Keratinocyte (primary cell): ENCODE data around the gene MUC2. TPM values are rescaled to one million over a fixed set of nuclear protein-coding genes. Genes with fewer than 3 reads are reported as not detected.

Experiments
- DNase-seq: peaks from one replicate; pipeline ENCODE4 v3.0.0-alpha.2; 2011; ENCODE audit warnings: low read depth, missing footprints, low spot score
- FAIRE-seq: peaks from 2 replicates; lab custom pipeline; 2011; peaks lifted over from hg19 to GRCh38; lab: Jason Lieb, UNC
- H2AFZ ChIP-seq: 2 replicates; pipeline ENCODE4 v1.6.0; 2012; ENCODE audit warnings: low read length, control low read depth, inconsistent platforms; ENCODE audit not compliant: control insufficient read depth
- H3K27ac ChIP-seq: 2 replicates; pipeline ENCODE4 v1.5.1; 2011; ENCODE audit warnings: low read length; ENCODE audit not compliant: control insufficient read depth, insufficient read depth
- H3K27me3 ChIP-seq: 3 replicates; pipeline ENCODE4 v1.6.0; 2011; ENCODE audit warnings: low read length; ENCODE audit not compliant: control insufficient read depth, insufficient read depth; ENCODE audit errors: extremely low read depth
- H3K36me3 ChIP-seq, 2 experiments: 2 replicates in 1 of 2; 3 replicates in 1 of 2; pipeline ENCODE4 v1.5.1; 2011; ENCODE audit warnings: low read length in 2 of 2, mild to moderate bottlenecking in 1 of 2; ENCODE audit not compliant: control insufficient read depth in 2 of 2, insufficient read depth in 2 of 2; ENCODE audit errors: extremely low read depth in 1 of 2
- H3K4me1 ChIP-seq: 3 replicates; pipeline ENCODE4 v1.5.1; 2011; ENCODE audit warnings: low read length; ENCODE audit not compliant: control insufficient read depth, insufficient read depth; ENCODE audit errors: extremely low read depth
- H3K4me2 ChIP-seq: 3 replicates; pipeline ENCODE4 v1.6.0; 2011; ENCODE audit warnings: low read depth, low read length; ENCODE audit not compliant: control insufficient read depth, insufficient read depth; ENCODE audit errors: extremely low read depth
- H3K4me3 ChIP-seq, 3 experiments: fragments of 200-600 bp in 1 of 3; sonication (generic) in 1 of 3; 2 replicates in 2 of 3; 3 replicates in 1 of 3; pipeline ENCODE4 v1.5.1; 2011 to 2016; ENCODE audit warnings: low read length in 3 of 3, mild to moderate bottlenecking in 3 of 3, control low read depth in 2 of 3, inconsistent platforms in 1 of 3, low read depth in 1 of 3, mixed read lengths in 1 of 3, mixed run types in 1 of 3, moderate library complexity in 1 of 3; ENCODE audit not compliant: control insufficient read depth in 2 of 3, insufficient read depth in 2 of 3; ENCODE audit errors: extremely low read depth in 1 of 3
- H3K79me2 ChIP-seq: 2 replicates; pipeline ENCODE4 v1.6.0; 2012; ENCODE audit warnings: low read length; ENCODE audit not compliant: control insufficient read depth, insufficient read depth
- H3K9ac ChIP-seq: 3 replicates; pipeline ENCODE4 v1.6.0; 2011; ENCODE audit warnings: low read length; ENCODE audit not compliant: control insufficient read depth, insufficient read depth; ENCODE audit errors: extremely low read depth
- H3K9me1 ChIP-seq: 3 replicates; pipeline ENCODE4 v1.6.0; 2011; ENCODE audit warnings: low read length; ENCODE audit not compliant: control insufficient read depth, insufficient read depth; ENCODE audit errors: extremely low read depth
- H3K9me3 ChIP-seq: 2 replicates; pipeline ENCODE4 v1.5.1; 2012; ENCODE audit warnings: low read depth, low read length; ENCODE audit not compliant: control insufficient read depth
- H4K20me1 ChIP-seq: 3 replicates; pipeline ENCODE4 v1.6.0; 2011; ENCODE audit warnings: low read length; ENCODE audit not compliant: control insufficient read depth, insufficient read depth; ENCODE audit errors: extremely low read depth
- CTCF ChIP-seq, 3 experiments: IDR thresholded peaks in 1 of 3; conservative IDR thresholded peaks in 1 of 3; optimal IDR thresholded peaks in 1 of 3; 2 replicates in 2 of 3; 3 replicates in 1 of 3; pipeline versions ENCODE3 to v1.5.1; 2011; ENCODE audit warnings: low read length in 3 of 3, mild to moderate bottlenecking in 3 of 3, moderate library complexity in 2 of 3, control low read depth in 1 of 3, inconsistent platforms in 1 of 3; ENCODE audit not compliant: insufficient read depth in 2 of 3; ENCODE audit errors: extremely low read depth in 1 of 3
- EZH2 ChIP-seq: IDR thresholded peaks from one replicate; pipeline ENCODE4 v1.6.1; 2012; ENCODE audit warnings: inconsistent platforms, mild to moderate bottlenecking, low read length, moderate library complexity
- dilution Hi-C: fragments of 300-500 bp; cut with MboI; formaldehyde crosslinking; loops from one replicate; pipeline ENCODE4 v1.7.0; 2020; ENCODE audit warnings: low sequenced_read_pairs; ENCODE audit not compliant: extremely low pct_ligation_motif_present
- polyA plus RNA-seq, 5 experiments: library from polyadenylated mRNA; depleted of rRNA in 3 of 5; stranded (reverse) in 3 of 5; stranded (forward) in 1 of 5; unstranded in 1 of 5; fragments of >200 nt; gene quantifications; 1 replicate in 1 of 5; 2 replicates in 3 of 5; 3 replicates in 1 of 5; pipeline versions ENCODE4 v1.2.1 to v1.2.3, GENCODE V29; 2011 to 2012; ENCODE audit warnings: missing spikeins in 2 of 5, low read depth in 1 of 5, low replicate concordance in 1 of 5

The MUC2 gene
- polyA plus RNA-seq, 1 donor (not counting 4 experiments of a cell fraction or from before 2014, with no cell fraction given), result not detected

GRCh38 chr11:1082346-1082727 lies 7.7 kb downstream of the MUC2 start:
- H3K4me3 ChIP-seq, result no peak overlapping the region
- H3K9ac ChIP-seq, result no peak overlapping the region
- no peaks in the 10 kb centered on the region for H3K4me1 ChIP-seq
- dilution Hi-C loops, result no loop called here
- DNase-seq (no peak), FAIRE-seq (no peak)
- no peak for TF ChIP-seq EZH2
- no peak for TF ChIP-seq CTCF (optimal IDR thresholded peaks at IDR 0.05 in 1 of 3, IDR thresholded peaks at IDR 0.05 in 1 of 3, conservative IDR thresholded peaks at IDR 0.05 in 1 of 3; ENCODE audit: extremely low read depth in 1 of 3, insufficient read depth in 2 of 3, low read length in 3 of 3)
- no peaks in the 10 kb centered on the region for H3K9me1 ChIP-seq
- H3K36me3 ChIP-seq, result no peaks in the 10 kb centered on the region
- no peak overlapping the region for H2AFZ ChIP-seq
- H3K27ac ChIP-seq, result no peak overlapping the region
- H4K20me1 ChIP-seq, result no peaks in the 10 kb centered on the region
- no peaks in the 10 kb centered on the region for H3K9me3 ChIP-seq
- no peak overlapping the region for H3K4me2 ChIP-seq
- H3K79me2 ChIP-seq, result no peaks in the 10 kb centered on the region
- H3K27me3 ChIP-seq, result no peaks in the 10 kb centered on the region

DNA sequence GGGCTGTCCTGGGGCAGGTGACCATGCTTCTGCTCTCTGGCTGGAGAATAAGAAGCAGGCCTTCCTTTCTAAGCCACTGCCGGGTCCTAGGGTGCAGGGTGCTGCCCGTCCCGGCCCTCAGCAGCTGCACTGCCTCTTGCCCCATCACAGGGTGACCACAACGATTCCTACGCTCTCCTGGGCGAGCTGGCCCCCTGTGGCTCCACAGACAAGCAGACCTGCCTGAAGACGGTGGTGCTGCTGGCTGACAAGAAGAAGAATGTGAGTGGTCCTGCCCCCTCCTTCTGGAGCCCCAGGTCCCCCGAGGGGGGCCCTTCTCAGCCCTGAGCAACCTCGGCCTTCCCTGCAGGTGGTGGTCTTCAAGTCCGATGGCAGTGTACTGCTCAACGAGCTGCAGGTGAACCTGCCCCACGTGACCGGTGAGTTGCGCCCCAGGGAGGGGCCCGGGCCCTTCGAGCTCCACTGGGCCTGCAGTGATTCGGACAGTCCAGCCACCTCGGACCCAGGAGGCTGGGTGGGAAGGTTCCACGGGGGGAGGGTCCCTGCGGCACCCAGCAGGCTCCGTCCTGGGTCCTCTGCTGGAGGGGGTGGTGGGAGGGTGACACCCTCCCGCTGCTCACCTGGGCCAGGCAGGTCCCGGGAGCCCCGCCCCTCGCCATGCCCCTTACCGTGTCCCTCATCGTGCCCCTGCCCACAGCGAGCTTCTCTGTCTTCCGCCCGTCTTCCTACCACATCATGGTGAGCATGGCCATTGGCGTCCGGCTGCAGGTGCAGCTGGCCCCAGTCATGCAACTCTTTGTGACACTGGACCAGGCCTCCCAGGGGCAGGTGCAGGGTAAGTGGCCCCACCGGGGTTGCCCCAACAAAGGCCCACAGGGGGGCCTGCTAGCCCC lies 8.3 kb downstream of the MUC2 start:
- Histone ChIP-seq H3K4me2 (no peak overlapping the region), H4K20me1 (no peaks in the 10 kb centered on the region), H3K9ac (no peak overlapping the region), H3K79me2 (no peaks in the 10 kb centered on the region), H2AFZ (no peak overlapping the region), H3K27ac (no peak overlapping the region), H3K9me1 (no peaks in the 10 kb centered on the region), H3K4me1 (no peaks in the 10 kb centered on the region), H3K36me3 (no peaks in the 10 kb centered on the region), H3K27me3 (no peaks in the 10 kb centered on the region), H3K9me3 (peaks cover 3% of the 10 kb centered on the region), H3K4me3 (no peak overlapping the region)
- DNase-seq (no peak), FAIRE-seq (no peak)
- dilution Hi-C loops, result no loop called here
- no peak for TF ChIP-seq EZH2
- no peak for TF ChIP-seq CTCF (optimal IDR thresholded peaks at IDR 0.05 in 1 of 3, IDR thresholded peaks at IDR 0.05 in 1 of 3, conservative IDR thresholded peaks at IDR 0.05 in 1 of 3; ENCODE audit: extremely low read depth in 1 of 3, insufficient read depth in 2 of 3, low read length in 3 of 3)
